CD4-positive, alpha-beta T cell treated with Interleukin-4 for 1 hour (primary cell): ENCODE data around the gene GPC6.

Source experiments
- DNase-seq, 2 donors: peaks; one replicate each; pipeline ENCODE4 v3.0.0-alpha.2; 2020 to 2022

GPC6 gene

DNA sequence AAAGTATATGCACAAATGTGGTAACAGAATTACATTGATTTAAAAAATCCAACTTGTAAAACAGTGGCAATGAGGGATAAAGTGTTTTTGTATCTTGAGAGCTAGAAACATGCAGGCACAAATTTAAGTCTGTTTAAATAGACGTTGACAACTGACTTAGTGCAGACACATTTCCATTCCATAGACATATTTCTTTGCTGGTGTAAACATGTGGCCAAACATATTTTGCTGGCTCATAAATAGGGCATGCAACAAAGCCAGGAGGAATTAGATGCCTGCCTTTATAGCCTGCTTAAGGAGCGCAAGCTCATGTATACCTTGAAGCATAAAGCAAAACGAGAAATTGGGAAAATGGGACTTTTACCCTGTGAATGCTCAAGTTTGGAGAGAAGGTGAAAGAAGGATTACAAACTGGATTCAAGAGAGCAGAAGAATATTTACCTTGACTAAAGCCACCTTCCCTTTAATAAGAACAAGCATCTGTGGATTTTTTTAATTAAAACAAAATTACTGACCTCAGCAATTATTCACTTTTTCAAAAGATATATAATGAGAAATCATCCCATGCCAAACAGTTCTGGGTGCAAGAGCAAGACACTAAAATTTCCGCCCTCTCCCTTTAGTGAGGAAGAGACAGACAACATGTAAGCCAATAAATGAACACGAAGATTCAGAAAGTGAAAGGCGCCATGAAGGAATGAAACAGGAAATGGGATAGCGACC, 1181.9 kb downstream of the GPC6 start:
- no peak for DNase-seq

DNA sequence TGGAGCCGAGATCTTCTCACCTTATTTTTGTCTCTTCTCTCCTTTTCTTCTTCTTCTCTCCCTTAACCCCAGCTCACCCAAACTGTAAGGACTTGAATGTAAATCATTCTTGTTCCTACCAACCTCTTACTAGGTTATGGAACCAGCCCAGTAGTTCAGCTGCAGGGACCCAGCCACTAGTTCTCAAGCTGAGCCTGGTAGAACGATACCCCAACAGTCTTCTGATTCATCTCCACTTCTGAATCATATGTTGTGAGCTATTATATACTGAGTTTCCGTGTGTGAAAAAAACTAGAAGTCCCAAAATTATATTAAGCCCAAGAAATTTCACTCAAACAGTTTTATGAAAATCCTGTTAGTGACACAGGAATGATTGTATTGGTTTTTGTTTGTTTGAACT, 1185.1 kb downstream of the GPC6 start:
- DNase-seq: no peak

DNA sequence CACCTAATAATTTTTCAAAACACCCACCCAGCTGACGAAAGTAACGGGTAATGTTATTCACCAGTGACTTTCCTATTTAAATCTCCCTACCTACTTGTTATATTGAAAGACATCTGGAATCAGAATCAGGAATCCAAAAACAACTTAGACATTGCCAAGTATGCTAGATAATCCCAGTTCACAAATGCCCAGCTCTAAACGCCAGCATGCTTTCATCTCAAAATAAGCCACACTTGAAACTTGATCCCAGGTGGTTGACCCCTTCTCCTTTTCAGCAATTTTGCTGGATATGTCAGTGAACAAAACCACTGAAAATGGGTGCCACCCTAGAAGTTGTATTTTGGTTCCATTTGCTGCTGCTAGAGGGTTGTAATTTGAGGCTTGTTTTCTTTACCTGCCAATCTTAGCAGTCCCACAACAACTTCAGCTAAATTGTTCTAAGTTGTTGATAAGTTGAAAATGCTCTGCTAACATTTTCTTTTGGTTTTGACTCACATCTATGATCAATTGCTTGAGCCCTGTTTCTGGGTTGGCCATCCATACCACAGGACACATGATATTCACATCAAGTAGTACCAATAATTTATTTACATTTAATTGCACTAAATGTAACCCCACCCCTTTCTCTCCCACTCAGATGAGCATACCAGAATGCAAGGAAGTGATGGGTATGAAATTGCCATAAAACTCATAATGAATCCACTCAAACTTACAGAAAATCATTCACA, 1186.4 kb downstream of the GPC6 start:
- DNase-seq: no peak

DNA sequence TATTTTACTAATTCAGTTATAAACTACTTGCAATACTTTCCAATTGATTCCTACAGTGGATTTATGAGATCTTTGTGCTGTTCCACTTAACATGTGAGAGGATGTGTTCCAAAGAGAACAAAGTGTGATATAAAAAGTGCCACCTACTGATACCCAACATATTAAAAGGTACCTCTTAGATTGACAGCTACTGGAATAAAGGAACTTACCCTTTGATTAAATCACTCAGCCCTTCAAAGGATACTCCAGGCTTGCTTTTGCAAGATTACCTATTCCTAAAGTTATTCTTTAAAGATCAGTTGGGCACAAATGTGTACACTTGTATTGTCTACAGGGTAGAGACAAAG, 1187.0 kb downstream of the GPC6 start:
- DNase-seq: no peak

DNA sequence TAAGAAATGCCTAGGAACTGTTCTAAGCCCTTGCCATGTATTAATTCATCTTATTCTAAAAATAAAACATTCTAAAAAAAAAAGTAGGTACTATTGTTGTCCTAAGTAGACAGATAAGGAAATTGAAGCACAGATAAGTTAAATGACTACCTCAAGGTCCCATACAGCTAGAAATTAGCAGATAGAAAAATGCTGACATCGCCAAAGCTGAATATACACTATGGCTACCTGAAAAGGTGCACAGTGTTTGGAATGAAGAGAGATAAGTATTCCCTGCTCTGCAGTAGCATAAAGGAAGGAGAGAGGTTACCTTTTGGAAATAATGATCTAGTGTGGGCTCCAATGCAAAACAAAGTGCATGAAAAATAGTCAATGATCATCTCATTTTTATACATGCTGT, 1187.5 kb downstream of the GPC6 start:
- DNase-seq: no peak

DNA sequence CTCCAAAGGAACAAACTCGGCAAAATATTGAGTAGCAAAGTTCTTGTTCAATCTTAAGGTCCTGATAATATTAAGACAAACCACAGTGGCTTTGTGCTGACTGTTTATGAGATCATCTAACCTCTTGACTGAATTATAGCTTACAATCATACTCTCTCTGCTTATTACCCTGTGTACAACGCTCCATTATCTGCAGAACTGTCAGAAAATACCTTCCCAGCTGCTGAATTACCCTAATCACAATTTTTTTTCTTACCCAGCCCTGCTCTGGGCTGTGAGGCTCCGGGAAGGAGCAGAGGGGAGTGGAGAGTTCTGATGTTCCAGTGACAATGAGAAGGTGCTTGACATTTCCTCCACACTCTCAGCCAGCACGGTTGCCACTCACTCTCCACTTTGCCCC, 1188.1 kb downstream of the GPC6 start:
- DNase-seq: no peak

DNA sequence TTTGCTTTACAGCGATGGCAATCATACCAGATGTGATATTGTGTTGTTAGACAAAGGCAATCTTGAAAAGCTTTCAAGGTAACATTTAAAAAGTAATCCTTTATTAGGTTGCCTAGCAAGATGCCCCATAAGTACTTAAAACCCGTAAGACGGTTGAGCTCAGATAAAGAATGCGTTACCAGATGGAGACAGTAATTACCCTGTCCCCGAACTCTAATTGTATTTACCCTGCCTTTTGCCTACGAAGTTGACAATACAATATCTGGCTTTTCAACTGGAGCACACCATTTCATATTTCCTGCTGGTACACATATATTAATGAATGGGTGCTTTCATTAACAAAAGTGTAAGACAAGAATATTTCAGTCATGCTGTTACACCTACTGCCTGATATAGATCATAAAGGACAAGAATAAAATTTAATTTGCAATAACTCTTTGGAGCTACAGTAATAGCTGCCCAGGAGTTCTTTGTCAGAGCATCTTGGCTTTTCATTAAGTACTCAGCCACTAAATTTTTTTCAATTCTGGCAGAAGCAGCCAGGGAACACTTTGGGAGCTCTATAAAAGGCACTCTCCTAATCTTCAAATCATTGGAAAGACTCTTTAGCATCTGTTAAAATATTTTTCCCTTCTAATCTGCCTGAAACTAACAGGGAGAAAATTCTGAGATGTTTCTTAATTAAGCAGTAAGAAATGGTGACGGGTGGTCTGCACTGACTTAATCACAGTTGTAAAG, 1189.1 kb downstream of the GPC6 start:
- no peak for DNase-seq

DNA sequence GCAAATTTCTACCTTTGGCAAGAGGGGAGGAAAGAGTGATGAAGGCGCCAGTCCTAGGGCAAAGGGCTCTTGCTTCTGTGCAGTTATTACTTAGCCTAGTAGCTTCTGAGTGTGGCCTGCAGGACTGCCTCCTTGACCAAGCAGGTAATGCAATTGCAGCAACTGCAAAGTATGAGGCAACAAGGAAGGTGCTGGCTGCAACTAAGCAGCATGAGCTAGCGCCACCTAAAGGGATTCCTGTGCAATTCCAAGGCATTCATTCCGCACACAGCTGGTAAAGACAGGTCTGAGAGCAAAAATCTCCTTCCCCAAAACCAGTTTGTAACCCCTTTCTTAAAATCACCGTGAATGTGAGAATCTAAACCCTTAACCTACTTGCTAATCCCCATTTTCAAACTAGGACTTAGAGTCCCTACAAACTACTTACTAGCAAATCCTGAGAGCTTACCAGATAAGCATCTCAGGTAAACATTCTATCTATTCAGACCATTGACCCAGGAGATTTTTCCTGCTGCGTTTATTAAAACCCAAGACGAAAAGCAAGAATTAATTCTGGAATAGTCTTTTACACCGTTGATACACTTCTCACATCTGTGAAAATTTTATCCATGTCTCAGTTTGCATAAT, 1190.0 kb downstream of the GPC6 start:
- no peak for DNase-seq

DNA sequence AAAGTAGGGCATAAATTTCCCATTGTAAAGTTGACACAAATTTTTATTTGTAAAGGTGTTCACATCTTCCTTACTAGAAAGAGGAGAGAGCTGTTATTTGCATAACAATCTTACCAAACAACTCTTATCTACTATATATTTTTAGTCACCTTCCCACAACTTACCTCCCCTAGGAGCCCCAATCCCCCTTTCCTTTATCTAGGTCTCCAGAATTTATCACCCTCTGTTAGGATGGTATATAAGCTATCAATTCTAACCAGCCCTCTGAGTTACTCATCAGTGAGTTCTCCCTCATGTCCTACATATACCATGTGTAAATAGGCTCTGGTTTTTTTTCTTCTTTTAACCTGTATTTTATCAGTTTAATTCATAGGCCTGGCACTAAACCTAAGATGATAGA, 1190.7 kb downstream of the GPC6 start:
- no peak for DNase-seq

DNA sequence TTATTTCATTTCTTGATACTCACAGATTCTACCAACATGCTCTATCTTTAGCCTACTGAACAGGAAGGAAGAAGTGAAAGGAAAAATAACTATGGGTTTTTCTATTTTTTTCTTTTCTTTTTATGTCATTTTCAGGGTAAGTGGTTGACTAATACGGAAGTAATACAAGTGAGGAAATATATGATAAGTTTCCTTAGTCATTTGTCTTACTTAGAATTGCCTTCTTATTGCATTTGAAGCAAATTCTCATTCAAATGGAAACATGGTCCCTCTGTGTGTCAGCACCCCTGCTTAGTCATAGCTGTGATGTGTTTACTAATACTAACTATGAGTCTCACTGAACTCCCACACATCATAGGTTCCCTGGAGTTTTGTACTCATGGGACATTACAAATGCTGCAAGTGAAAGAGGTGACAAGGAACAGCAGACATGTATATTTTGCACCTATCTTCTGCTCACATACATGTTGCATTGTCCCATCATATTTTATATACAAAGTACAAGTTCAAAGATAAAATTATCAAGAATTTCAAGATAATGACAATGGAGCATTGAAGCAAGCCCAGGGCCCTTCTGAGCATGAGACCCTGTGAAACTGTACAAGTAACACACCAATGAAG, 1192.8 kb downstream of the GPC6 start:
- peak in 1 of 2 donors; percentile 9 for DNase-seq

DNA sequence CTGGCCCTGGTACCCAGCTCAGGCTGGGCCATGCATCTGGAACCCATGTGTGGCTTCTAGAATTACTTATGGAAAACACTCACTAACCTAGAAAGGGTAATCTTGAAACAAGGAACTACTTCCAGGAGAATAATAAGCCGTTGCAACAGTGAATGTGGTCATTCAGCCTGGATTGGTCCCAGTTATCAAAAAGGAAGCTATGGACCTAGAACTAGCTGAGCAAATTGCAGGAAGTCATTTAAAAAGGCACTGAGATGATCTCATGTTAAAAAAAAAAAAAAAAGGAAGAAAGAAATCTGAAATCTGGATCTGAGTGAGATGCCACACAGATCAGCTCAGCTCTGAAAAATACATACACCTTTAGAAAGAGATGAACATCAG, 1193.3 kb downstream of the GPC6 start:
- DNase-seq: no peak

DNA sequence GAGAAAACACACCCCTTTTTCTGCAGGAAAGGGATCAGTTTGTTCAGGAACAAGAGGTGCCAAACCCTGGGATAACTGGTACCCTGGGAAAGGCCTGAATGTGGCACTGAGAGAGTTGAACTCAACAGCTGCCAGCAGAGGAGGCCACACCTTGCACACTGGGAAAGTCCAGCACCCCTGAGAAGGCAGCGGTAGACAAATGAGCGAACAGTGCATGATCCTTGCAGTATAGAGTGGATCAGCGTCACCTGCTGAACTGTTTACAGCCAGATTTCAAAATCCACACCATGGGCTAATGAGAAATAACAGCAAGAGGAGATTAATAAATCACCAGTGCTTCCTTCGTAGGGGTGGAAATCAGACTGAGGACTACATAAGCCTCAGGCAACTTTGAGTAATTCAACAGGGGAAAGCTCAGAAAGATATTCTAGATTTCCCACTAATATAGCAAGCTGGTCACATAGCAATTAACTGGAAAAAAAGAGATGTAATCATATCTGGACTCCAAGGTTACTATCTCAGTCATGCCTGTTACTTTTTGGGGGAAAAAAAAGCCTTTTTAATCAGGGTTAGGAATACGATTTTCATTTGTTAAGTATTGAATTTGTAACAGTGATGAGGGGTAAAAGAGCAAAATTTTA, 1200.8 kb downstream of the GPC6 start:
- DNase-seq: no peak

DNA sequence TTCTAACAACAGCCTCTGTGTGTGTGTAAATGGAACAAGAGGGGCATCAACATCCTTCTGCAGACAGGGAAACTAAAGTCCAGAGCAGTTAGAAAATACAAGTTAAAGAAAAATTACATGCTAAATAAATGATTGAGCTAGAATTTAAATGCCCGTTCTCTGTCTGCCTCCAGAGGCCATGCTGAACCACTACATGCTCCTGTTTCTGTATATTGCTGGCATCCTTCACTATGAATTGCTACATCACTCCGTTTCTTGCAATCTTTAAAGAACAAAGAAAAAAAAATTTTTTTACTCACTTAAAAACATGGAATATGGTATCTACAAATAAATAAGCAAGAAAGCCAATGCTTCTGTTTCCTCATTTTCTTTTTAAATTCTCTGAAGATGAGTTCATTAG, 1205.0 kb downstream of the GPC6 start:
- DNase-seq: no peak

DNA sequence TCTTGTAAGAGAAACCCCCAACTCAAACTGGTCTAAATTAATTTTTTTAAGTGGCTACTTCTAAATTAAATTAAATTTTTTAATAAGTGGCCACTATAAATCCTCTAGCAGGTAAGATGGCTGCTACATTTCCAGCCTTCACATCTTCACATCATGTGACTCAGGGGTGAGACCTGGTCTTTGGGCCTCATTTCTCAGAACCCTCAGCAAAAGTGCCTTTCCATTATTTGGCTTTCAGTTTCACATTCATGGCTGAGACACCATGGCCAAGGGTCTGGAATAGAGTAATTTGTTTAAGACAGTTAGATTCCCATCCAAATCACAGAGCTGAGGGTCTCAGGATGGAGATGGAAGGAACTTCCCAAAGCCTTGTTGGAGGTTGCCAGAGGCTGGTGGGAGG, 1205.4 kb downstream of the GPC6 start:
- no peak for DNase-seq

DNA sequence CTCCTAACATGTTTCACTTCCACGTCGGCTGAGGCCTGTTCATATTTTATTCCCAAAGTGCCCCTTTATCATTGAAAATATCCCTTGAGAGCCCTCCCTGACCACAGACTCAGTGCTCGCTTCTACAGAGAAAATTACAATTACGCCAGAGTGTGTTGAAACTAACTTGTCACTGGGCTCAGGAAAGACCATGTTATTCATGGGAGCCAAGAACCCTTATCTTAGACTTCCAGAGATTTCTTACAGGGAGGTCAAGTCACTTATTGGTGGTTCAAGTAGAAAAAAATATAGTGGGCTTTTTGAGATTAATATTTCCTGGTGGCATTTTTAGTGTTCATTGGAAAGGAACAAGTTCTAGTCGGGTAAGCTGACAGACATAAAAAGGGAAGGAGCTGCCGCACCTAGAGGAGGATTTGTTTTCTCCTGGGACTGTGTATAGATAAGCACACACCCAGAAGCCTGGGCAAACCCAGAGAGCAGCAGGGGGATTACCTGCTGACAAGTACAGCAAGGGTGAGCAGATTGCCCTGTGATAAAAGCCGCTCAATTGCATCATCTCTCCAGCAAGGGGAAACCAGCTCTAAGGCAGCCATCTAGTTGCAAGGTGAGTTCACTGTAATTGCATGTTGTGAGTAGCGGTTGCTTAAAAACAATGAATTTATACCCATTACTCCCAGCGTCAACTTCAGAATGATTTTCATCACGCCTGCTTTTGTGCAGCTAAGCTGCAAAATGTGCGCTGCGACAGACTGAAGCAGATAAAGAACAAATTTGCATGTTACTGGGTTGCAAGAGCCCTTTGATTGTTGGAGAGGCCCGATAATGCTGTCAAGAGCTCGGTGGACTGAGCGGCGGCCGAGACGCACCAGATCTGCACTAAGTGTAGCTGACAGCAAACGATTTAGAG, 1206.7 kb downstream of the GPC6 start:
- DNase-seq: no peak

DNA sequence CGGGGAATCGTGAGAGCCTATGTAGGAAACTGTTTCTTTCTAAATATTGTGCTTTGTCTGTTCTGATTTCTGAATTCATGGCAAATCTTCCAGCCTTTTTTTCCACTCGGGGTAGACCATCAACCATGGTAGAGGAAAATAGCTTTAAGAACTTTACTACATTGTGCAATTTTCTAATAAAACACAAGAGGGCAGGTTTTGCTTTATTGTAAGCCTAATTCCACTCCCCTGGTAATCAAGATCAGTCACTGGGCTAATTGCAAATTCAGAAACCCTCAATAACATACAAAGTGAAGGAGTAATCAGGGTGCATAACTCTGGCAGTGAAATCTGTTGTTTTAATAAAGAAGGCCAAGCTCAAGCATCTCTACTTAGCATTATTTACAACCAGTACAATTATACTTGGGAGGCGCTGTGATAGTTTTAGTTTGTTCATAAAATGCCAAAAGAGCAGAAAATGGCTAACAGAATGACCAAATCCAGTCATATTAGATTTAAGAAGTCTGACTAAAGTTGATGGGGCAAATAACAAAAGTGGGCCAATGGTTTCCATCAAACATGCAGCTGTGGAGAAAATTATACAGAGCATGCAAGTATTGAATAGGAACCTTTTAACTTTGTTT, 1209.1 kb downstream of the GPC6 start:
- peak in 1 of 2 donors; percentile 64 for DNase-seq

DNA sequence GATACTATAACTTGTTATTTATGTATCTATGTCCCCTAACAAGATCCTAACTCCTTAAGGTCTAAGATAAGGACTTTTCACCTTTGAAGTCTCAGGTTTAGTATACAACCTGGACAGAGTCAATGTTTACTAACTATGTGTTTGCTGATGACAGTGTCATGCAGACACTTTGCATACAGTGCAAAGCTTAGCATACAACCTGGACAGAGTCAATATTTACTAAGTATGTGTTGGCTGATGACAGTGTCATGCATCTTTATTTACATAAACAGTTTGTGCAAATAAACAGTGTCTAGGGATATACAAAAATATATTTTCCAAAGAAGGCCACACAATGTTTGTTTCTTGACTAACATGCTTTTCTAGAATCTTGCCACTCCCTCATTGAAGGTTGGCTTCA, 1218.2 kb downstream of the GPC6 start:
- DNase-seq: no peak

DNA sequence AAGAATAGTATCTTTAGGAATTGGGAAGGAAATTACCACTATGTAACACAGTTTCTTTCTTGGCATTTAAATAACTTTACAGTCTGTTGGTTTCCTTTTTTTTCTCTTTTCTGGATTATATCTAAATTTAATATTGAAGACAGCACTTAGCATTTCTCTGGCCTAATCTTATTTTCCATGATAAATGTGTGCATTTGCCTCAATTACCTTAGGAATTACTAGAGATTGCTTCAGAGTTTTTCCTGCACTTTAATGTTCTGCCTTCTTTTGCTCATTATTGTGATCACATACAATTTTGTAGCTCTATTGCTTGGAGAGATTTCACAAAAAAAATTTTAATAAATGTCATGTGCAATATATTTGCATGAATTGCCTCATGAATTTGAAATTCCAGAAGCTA, 1227.7 kb downstream of the GPC6 start:
- no peak for DNase-seq

DNA sequence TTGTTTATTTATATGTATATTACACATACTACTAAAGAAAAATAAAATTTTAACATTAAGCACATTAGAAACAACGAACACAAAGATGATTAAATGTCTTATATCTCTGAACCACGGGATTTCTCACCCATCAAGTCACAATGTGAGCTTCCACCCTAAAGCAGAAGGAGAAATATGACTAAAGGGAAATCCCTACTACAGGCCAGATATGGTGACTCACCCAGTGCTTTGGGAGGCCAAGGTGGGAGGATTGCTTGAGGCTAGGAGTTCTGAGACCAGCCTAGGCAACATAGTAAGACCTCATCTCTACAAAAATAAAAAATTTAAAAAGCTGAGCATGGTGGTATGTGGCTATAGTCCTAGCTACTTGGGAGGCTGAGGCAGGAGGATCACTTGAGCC, 1228.3 kb downstream of the GPC6 start:
- no peak for DNase-seq

DNA sequence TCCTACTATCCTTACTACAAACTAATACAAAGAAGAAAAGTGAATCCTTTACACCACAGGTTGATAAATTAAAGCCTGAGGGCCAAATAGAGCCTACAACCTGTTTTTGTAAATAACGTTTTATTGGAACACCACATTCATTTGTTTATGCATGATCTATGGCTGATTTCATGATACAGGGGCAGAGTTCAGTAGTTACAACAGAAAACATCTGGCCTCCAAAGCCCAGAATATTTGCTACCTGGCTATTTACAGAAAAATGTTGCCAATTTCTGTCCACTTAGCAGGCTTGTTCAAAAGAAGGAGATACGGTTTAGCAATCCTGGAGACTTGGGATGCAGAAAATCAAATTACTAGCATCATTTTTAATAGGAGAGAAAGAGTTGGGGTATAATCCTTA, 1228.8 kb downstream of the GPC6 start:
- DNase-seq: no peak
